H1 (cell line): Measurements from ENCODE around the gene FAT1. TPM values are rescaled to one million over a fixed set of nuclear protein-coding genes. Genes with fewer than 3 reads are reported as not detected.

Experiments
- CTCF ChIA-PET: fragments of 300-600 bp; sonication (Branson Sonifier 250); formaldehyde crosslinking; loops from one replicate; lab custom pipeline; 2021; ENCODE audit not compliant: partially characterized antibody; lab: Charles Lee
- POLR2A ChIA-PET: fragments of 300-600 bp; sonication (Branson Sonifier 250); formaldehyde crosslinking; loops from one replicate; lab custom pipeline; 2021; ENCODE audit warnings: inconsistent platforms; ENCODE audit not compliant: partially characterized antibody; lab: Charles Lee
- DNase-seq, 2 experiments: peaks; one replicate each; pipeline versions ENCODE4 v3.0.0 to v3.0.0-alpha.2; 2010 to 2022; ENCODE audit warnings: low spot score in 2 of 2, low read depth in 1 of 2, mixed read lengths in 1 of 2
- FAIRE-seq: peaks from 2 replicates; lab custom pipeline; 2011; peaks lifted over from hg19 to GRCh38; lab: Jason Lieb, UNC
- H2AFZ ChIP-seq: 2 replicates; pipeline ENCODE4 v1.8.1; 2012; ENCODE audit warnings: low read length, inconsistent platforms
- H2AK5ac ChIP-seq: 2 replicates; pipeline ENCODE4 v1.6.1; 2013; ENCODE audit warnings: low read depth, low read length
- H2BK120ac ChIP-seq: replicated peaks from 2 replicates; pipeline ENCODE3; 2013; ENCODE audit warnings: low read depth, low read length, inconsistent platforms
- H2BK12ac ChIP-seq: 2 replicates; pipeline ENCODE4 v1.6.1; 2013; ENCODE audit warnings: low read depth, low read length
- H2BK15ac ChIP-seq: 2 replicates; pipeline ENCODE4 v1.6.1; 2013; ENCODE audit warnings: low read length
- H2BK20ac ChIP-seq: 2 replicates; pipeline ENCODE4 v1.6.1; 2013; ENCODE audit warnings: low read length
- H2BK5ac ChIP-seq: 2 replicates; pipeline ENCODE4 v1.6.1; 2013; ENCODE audit warnings: low read depth, low read length
- H3K14ac ChIP-seq: 2 replicates; pipeline ENCODE4 v1.6.1; 2013; ENCODE audit warnings: inconsistent platforms; ENCODE audit not compliant: insufficient read length
- H3K18ac ChIP-seq: 2 replicates; pipeline ENCODE4 v1.6.1; 2013; ENCODE audit warnings: low read length; ENCODE audit errors: extremely low read depth
- H3K23ac ChIP-seq: 2 replicates; pipeline ENCODE4 v1.6.1; 2013; ENCODE audit warnings: inconsistent platforms; ENCODE audit not compliant: insufficient read length
- H3K23me2 ChIP-seq: 2 replicates; pipeline ENCODE4 v1.6.1; 2013; ENCODE audit warnings: low read depth, low read length
- H3K27ac ChIP-seq: 2 replicates; pipeline ENCODE4 v1.6.1; 2011; ENCODE audit warnings: low read depth, low read length, inconsistent platforms
- H3K27me3 ChIP-seq, 4 experiments: replicated peaks in 1 of 4; 1 replicate in 1 of 4; 2 replicates in 3 of 4; pipeline versions ENCODE4 v1.6.1 to v1.8.1; 2011 to 2013; ENCODE audit warnings: low read length in 3 of 4, mild to moderate bottlenecking in 3 of 4, inconsistent platforms in 2 of 4, mixed read lengths in 2 of 4, moderate library complexity in 1 of 4; ENCODE audit not compliant: control insufficient read depth in 3 of 4, insufficient read depth in 3 of 4; ENCODE audit errors: extremely low read depth in 1 of 4
- H3K36me3 ChIP-seq, 4 experiments: 2 replicates each; pipeline versions ENCODE4 v1.6.1 to v1.8.1; 2011 to 2013; ENCODE audit warnings: mild to moderate bottlenecking in 4 of 4, low read length in 3 of 4, moderate library complexity in 2 of 4, control low read depth in 1 of 4, inconsistent platforms in 1 of 4; ENCODE audit not compliant: insufficient read depth in 4 of 4, control insufficient read depth in 2 of 4
- H3K4ac ChIP-seq: replicated peaks from 2 replicates; pipeline ENCODE3; 2013; ENCODE audit warnings: low read length, low read depth, mixed read lengths, inconsistent platforms; ENCODE audit not compliant: insufficient read length
- H3K4me1 ChIP-seq, 4 experiments: replicated peaks in 1 of 4; 1 replicate in 1 of 4; 2 replicates in 3 of 4; pipeline versions ENCODE4 v1.6.1 to v1.8.1; 2011 to 2013; ENCODE audit warnings: low read length in 3 of 4, inconsistent platforms in 2 of 4, mixed read lengths in 1 of 4; ENCODE audit not compliant: insufficient read depth in 4 of 4, control insufficient read depth in 3 of 4
- H3K4me2 ChIP-seq, 2 experiments: 2 replicates each; pipeline versions ENCODE4 v1.6.1 to v1.8.1; 2011 to 2013; ENCODE audit warnings: low read depth in 2 of 2, low read length in 2 of 2, control low read depth in 1 of 2, inconsistent platforms in 1 of 2, mild to moderate bottlenecking in 1 of 2; ENCODE audit not compliant: insufficient read depth in 1 of 2
- H3K4me3 ChIP-seq, 4 experiments: fragments of 200-600, 300-600 bp in 1 of 4; sonication (generic), shearing (Covaris generic), sonication (Bioruptor Twin) in 1 of 4; 2 replicates each; pipeline versions ENCODE4 v1.5.1 to v1.8.1; 2011 to 2016; ENCODE audit warnings: low read length in 4 of 4, low read depth in 3 of 4, control low read depth in 2 of 4, inconsistent platforms in 2 of 4, mild to moderate bottlenecking in 2 of 4, mixed read lengths in 1 of 4, moderate library complexity in 1 of 4; ENCODE audit not compliant: insufficient read depth in 2 of 4; ENCODE audit errors: extremely low read depth in 1 of 4
- H3K56ac ChIP-seq: replicated peaks from 2 replicates; pipeline ENCODE3; 2013; ENCODE audit warnings: low read depth, mild to moderate bottlenecking, mixed read lengths, low read length, inconsistent platforms; ENCODE audit not compliant: insufficient read length
- H3K79me1 ChIP-seq: 2 replicates; pipeline ENCODE4 v1.6.1; 2013; ENCODE audit warnings: low read depth, low read length, control low read depth
- H3K79me2 ChIP-seq, 2 experiments: 2 replicates each; pipeline versions ENCODE4 v1.6.1 to v1.8.1; 2012 to 2013; ENCODE audit warnings: low read length in 2 of 2, mild to moderate bottlenecking in 2 of 2, inconsistent platforms in 1 of 2; ENCODE audit not compliant: insufficient read depth in 2 of 2, control insufficient read depth in 1 of 2
- H3K9ac ChIP-seq, 4 experiments: replicated peaks in 1 of 4; 1 replicate in 1 of 4; 2 replicates in 3 of 4; pipeline versions ENCODE4 v1.6.1 to v1.8.1; 2011 to 2013; ENCODE audit warnings: low read depth in 3 of 4, low read length in 3 of 4, control low read depth in 2 of 4, mild to moderate bottlenecking in 2 of 4, moderate library complexity in 2 of 4, inconsistent platforms in 1 of 4; ENCODE audit errors: extremely low read depth in 1 of 4
- H3K9me3 ChIP-seq, 2 experiments: 2 replicates each; pipeline versions ENCODE4 v1.6.1 to v1.8.1; 2012 to 2013; ENCODE audit warnings: mild to moderate bottlenecking in 2 of 2, moderate library complexity in 2 of 2, control low read depth in 1 of 2, inconsistent platforms in 1 of 2, low read depth in 1 of 2, low read length in 1 of 2, mixed read lengths in 1 of 2; ENCODE audit not compliant: insufficient read depth in 2 of 2
- H4K20me1 ChIP-seq, 2 experiments: replicated peaks in 1 of 2; 2 replicates each; pipeline versions ENCODE3 to v1.8.1; 2011 to 2013; ENCODE audit warnings: inconsistent platforms in 2 of 2, low read length in 2 of 2, mild to moderate bottlenecking in 1 of 2; ENCODE audit not compliant: insufficient read depth in 2 of 2, control insufficient read depth in 1 of 2
- H4K5ac ChIP-seq: 2 replicates; pipeline ENCODE4 v1.6.1; 2013; ENCODE audit warnings: low read length, low read depth, mixed read lengths, inconsistent platforms; ENCODE audit not compliant: insufficient read length
- H4K8ac ChIP-seq: 2 replicates; pipeline ENCODE4 v1.8.0; 2013; ENCODE audit warnings: mild to moderate bottlenecking, moderate library complexity, low read length, inconsistent platforms; ENCODE audit not compliant: insufficient read depth; ENCODE audit errors: extremely low read depth
- H4K91ac ChIP-seq: replicated peaks from 2 replicates; pipeline ENCODE3; 2013; ENCODE audit warnings: low read length, mixed read lengths, inconsistent platforms; ENCODE audit not compliant: insufficient read length
- BRCA1 ChIP-seq: IDR thresholded peaks from 2 replicates; pipeline ENCODE4 v1.6.1; 2012; ENCODE audit warnings: low read depth, low read length, improper control_type of control experiment
- CEBPB ChIP-seq: IDR thresholded peaks from 2 replicates; pipeline ENCODE4 v1.6.1; 2012; ENCODE audit warnings: low read depth, low read length
- EZH2 ChIP-seq: fragments of 200-600 bp; sonication (generic); IDR thresholded peaks from 2 replicates; pipeline ENCODE4 v1.7.1; 2012; ENCODE audit warnings: low read depth, mild to moderate bottlenecking, moderate library complexity, low read length, inconsistent platforms; ENCODE audit not compliant: severe bottlenecking
- GABPA ChIP-seq: IDR thresholded peaks from 2 replicates; pipeline ENCODE4 v1.6.1; 2011; ENCODE audit warnings: mild to moderate bottlenecking, low read length, moderate library complexity, borderline replicate concordance; ENCODE audit not compliant: insufficient read depth
- GTF2F1 ChIP-seq: IDR thresholded peaks from 2 replicates; pipeline ENCODE4 v1.6.1; 2012; ENCODE audit warnings: low read depth, low read length, improper control_type of control experiment, borderline replicate concordance
- HDAC6 ChIP-seq: IDR thresholded peaks from one replicate; pipeline ENCODE4 v1.7.1; 2012; ENCODE audit warnings: low read depth, mild to moderate bottlenecking, inconsistent platforms, low read length, moderate library complexity
- SUZ12 ChIP-seq: fragments of 200-600 bp; sonication (generic); IDR thresholded peaks from 2 replicates; pipeline ENCODE4 v1.6.1; 2012; ENCODE audit warnings: mild to moderate bottlenecking, inconsistent platforms, low read length, moderate library complexity, mixed read lengths
- TAF1 ChIP-seq: IDR thresholded peaks from 2 replicates; pipeline ENCODE4 v1.6.1; 2011; ENCODE audit warnings: mild to moderate bottlenecking, low read depth, low read length
- TAF7 ChIP-seq: optimal IDR thresholded peaks from 2 replicates; pipeline ENCODE3; 2011; ENCODE audit warnings: low read depth, mild to moderate bottlenecking, inconsistent platforms, low read length, moderate library complexity, borderline replicate concordance
- WGBS, 2 experiments: shearing (Covaris generic) in 1 of 2; methylation state at CpG; one replicate each; pipeline versions ENCODE4 v1.1.6 to v1.1.7; 2013 to 2015; ENCODE audit warnings: low lambda C conversion rate in 2 of 2, mixed read lengths in 2 of 2, inconsistent platforms in 1 of 2, low coverage in 1 of 2, missing lambda C conversion rate in 1 of 2; ENCODE audit not compliant: insufficient replicate concordance in 2 of 2, insufficient coverage in 1 of 2, insufficient read length in 1 of 2; ENCODE audit errors: extremely low coverage in 1 of 2, missing lambda C conversion rate in 1 of 2; 5-methylcytosine and 5-hydroxymethylcytosine counted together
- polyA plus RNA-seq, 7 experiments: library from polyadenylated mRNA; depleted of rRNA in 3 of 7; stranded (reverse) in 5 of 7; unstranded in 2 of 7; fragments of >200 nt in 5 of 7; fragments of 200-250 nt in 2 of 7; gene quantifications; 1 replicate in 5 of 7; 2 replicates in 1 of 7; 4 replicates in 1 of 7; pipeline versions ENCODE4 v1.2.1 to v1.2.3, GENCODE V29; 2011 to 2013; ENCODE audit warnings: missing spikeins in 2 of 7, mixed read lengths in 2 of 7
- total RNA-seq: library from RNA; stranded (reverse); fragmentation: NEBNext Ultra II Directional; extraction: Animal tissue kit (Norgen Biotek cat#: 25700); gene quantifications from 2 replicates; pipeline ENCODE4 v1.2.1, GENCODE V29; 2021

The FAT1 gene
- total and polyA plus RNA-seq, 2 of the 8 experiments (the other 6 are each of a cell fraction or from before 2014, with no cell fraction given): 94.4 to 137 TPM

DNA sequence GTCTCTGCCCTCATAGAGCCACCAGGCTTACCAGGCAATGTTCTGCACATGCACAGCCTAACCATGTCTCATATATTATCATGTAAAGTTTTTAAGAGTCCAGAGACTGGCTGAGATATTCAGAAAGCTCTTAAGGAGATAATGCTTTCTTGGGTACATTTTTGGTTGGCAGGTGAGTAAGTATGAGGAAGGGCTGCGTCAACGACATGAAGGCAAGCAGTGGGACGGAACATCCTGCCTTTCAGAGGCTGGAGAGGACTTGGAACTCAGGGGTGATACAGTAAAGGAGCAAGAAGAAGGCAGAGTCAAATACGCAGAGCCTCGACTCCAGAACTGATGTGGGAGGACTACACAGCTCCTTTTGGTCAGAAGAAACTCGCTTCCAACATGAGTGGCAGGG is 93.5 kb downstream of the FAT1 start:
- TF ChIP-seq CEBPB (no peak), SUZ12 (no peak), HDAC6 (no peak), GTF2F1 (no peak), GABPA (no peak), BRCA1 (no peak), TAF7 (no peak), EZH2 (no peak), TAF1 (no peak)
- TF ChIP-seq, all 59 proteins: peak for 0
- H3K79me2 ChIP-seq: 0 out of 4 replicates have a peak, but pooled peaks cover 0 to 3% of the 10 kb centered on the region in 2 experiments
- no peak for FAIRE-seq

More for the DNA sequence above, 93.5 kb downstream of the FAT1 start:
- ChIA-PET CTCF (interaction anchor here (1.6 kb wide), 1 partner anchor 43 kb away, joined by 3 read pairs; no protein-coding TSS in a partner anchor), POLR2A (no interaction called here)
- no peaks in the 10 kb centered on the region; the same call in 1 of the 2 replicates for H3K79me1 ChIP-seq
- no peak overlapping the region for H2BK20ac ChIP-seq
- no peak overlapping the region for H2AK5ac ChIP-seq
- no peak overlapping the region for H2BK12ac ChIP-seq
- no peak overlapping the region for H2BK15ac ChIP-seq
- H3K9me3 ChIP-seq: no peaks in the 10 kb centered on the region; a peak in 1 of 4 replicates
- no peak overlapping the region for H3K56ac ChIP-seq
- H3K14ac ChIP-seq: no peak overlapping the region
- H3K9ac ChIP-seq: no peak overlapping the region
- no peak overlapping the region; the same call in 1 of the 2 replicates for H2BK5ac ChIP-seq
- H3K23me2 ChIP-seq: no peaks in the 10 kb centered on the region
- H3K18ac ChIP-seq: no peak overlapping the region
- no peak overlapping the region for H4K8ac ChIP-seq
- H3K36me3 ChIP-seq: peaks cover 7 to 75% (median 24%) of the 10 kb centered on the region in 4 experiments; a peak in 7 of 8 replicates
- 87% methylated on average over 6 of the region's 6 CpGs; no CpG with 5 or more reads in 1 of the 2 experiments for WGBS, 2 experiments
- no peak overlapping the region for H2BK120ac ChIP-seq
- no peak overlapping the region for H4K91ac ChIP-seq
- no peak for DNase-seq
- no peak overlapping the region for H3K4me3 ChIP-seq
- no peak overlapping the region for H2AFZ ChIP-seq
- no peaks in the 10 kb centered on the region for H3K27me3 ChIP-seq
- no peak overlapping the region for H3K4me2 ChIP-seq
- no peak overlapping the region for H3K23ac ChIP-seq
- H3K27ac ChIP-seq: no peak overlapping the region
- peaks cover 0 to 2% of the 10 kb centered on the region in 2 experiments for H4K20me1 ChIP-seq
- no peak overlapping the region for H3K4ac ChIP-seq
- H4K5ac ChIP-seq: no peak overlapping the region
- H3K4me1 ChIP-seq: peaks cover 3 to 11% (median 10%) of the 10 kb centered on the region in 4 experiments; a peak in 4 of 7 replicates
